B cell (primary cell): ENCODE data around the gene RFX2. TPM values are rescaled to one million over a fixed set of nuclear protein-coding genes. Genes with fewer than 3 reads are reported as not detected.

Experiments used
- ATAC-seq: fragments of 200-7000 bp; cut with Tn5 transposase; one replicate; pipeline ENCODE4 v1.10.0; 2021; ENCODE audit warnings: low read depth, mild to moderate bottlenecking, moderate number of reproducible peaks, moderate library complexity
- CTCF ChIA-PET: fragments of 350-600 bp; sonication (Branson Sonifier 250); formaldehyde crosslinking; loops from one replicate; lab custom pipeline; 2021; ENCODE audit warnings: antibody characterized with exemption, inconsistent platforms; lab: Charles Lee
- POLR2A ChIA-PET: fragments of 350-600 bp; sonication (Branson Sonifier 250); formaldehyde crosslinking; loops from one replicate; lab custom pipeline; 2021; ENCODE audit warnings: antibody characterized with exemption; lab: Charles Lee
- DNase-seq: peaks from one replicate; pipeline ENCODE4 v3.0.0; 2013
- H2AFZ ChIP-seq: 2 replicates; pipeline ENCODE4 v1.6.1; 2012; ENCODE audit warnings: mild to moderate bottlenecking, low read depth, low read length; ENCODE audit not compliant: insufficient read depth, poor library complexity, severe bottlenecking
- H3K27ac ChIP-seq, 2 donors: 1 replicate in 1 of 2; 2 replicates in 1 of 2; pipeline ENCODE4 v1.5.1; 2012 to 2013; ENCODE audit warnings: low read length in 2 of 2, mild to moderate bottlenecking in 2 of 2, moderate library complexity in 1 of 2
- H3K27me3 ChIP-seq, 4 experiments: fragments of 200-600 bp in 1 of 4; sonication (generic) in 1 of 4; replicated peaks in 1 of 4; 1 replicate in 2 of 4; 2 replicates in 2 of 4; pipeline versions ENCODE4 v1.6.1 to v1.7.0; 2013 to 2016; ENCODE audit warnings: low read length in 3 of 4, mild to moderate bottlenecking in 2 of 4, mixed read lengths in 1 of 4, moderate library complexity in 1 of 4; ENCODE audit not compliant: insufficient read depth in 4 of 4, control insufficient read depth in 3 of 4; ENCODE audit errors: control extremely low read depth in 1 of 4
- H3K36me3 ChIP-seq, 2 experiments: replicated peaks in 1 of 2; 1 replicate in 1 of 2; 2 replicates in 1 of 2; pipeline versions ENCODE4 v1.6.1 to v1.7.1; 2013; ENCODE audit warnings: low read length in 1 of 2; ENCODE audit not compliant: insufficient read depth in 2 of 2, control insufficient read depth in 1 of 2; ENCODE audit errors: control extremely low read depth in 1 of 2, extremely low read depth in 1 of 2
- H3K4me1 ChIP-seq, 2 donors: fragments of 200-600 bp in 1 of 2; sonication (generic) in 1 of 2; 1 replicate in 1 of 2; 2 replicates in 1 of 2; pipeline versions ENCODE4 v1.5.1 to v1.6.1; 2013 to 2017; ENCODE audit warnings: low read length in 2 of 2; ENCODE audit not compliant: control insufficient read depth in 2 of 2, insufficient read depth in 2 of 2
- H3K4me2 ChIP-seq: replicated peaks from 2 replicates; pipeline ENCODE3; 2012; ENCODE audit warnings: mild to moderate bottlenecking, low read depth, low read length; ENCODE audit not compliant: poor library complexity, severe bottlenecking
- H3K4me3 ChIP-seq, 5 experiments: fragments of 200-600 bp in 1 of 5; sonication (generic) in 1 of 5; 1 replicate in 3 of 5; 2 replicates in 2 of 5; pipeline versions ENCODE4 v1.5.1 to v1.7.0; 2011 to 2016; ENCODE audit warnings: low read length in 4 of 5, mild to moderate bottlenecking in 4 of 5, low read depth in 2 of 5, control low read depth in 1 of 5, moderate library complexity in 1 of 5; ENCODE audit not compliant: insufficient read depth in 1 of 5; ENCODE audit errors: control extremely low read depth in 1 of 5, extremely low read depth in 1 of 5
- H3K79me2 ChIP-seq: fragments of 200-600 bp; sonication (generic); one replicate; pipeline ENCODE4 v1.6.0; 2016; ENCODE audit warnings: low read length; ENCODE audit not compliant: control insufficient read depth, insufficient read depth
- H3K9ac ChIP-seq: fragments of 200-600 bp; sonication (generic); 2 replicates; pipeline ENCODE4 v1.6.1; 2017; ENCODE audit warnings: mild to moderate bottlenecking, low read length, moderate library complexity
- H3K9me3 ChIP-seq, 3 donors: one replicate each; pipeline versions ENCODE4 v1.6.1 to v1.7.1; 2013; ENCODE audit warnings: low read length in 2 of 3; ENCODE audit not compliant: control insufficient read depth in 2 of 3, insufficient read depth in 1 of 3; ENCODE audit errors: control extremely low read depth in 1 of 3
- H4K20me1 ChIP-seq: 2 replicates; pipeline ENCODE4 v1.6.0; 2012; ENCODE audit warnings: mild to moderate bottlenecking, low read length; ENCODE audit not compliant: insufficient read depth, control insufficient read depth, poor library complexity, severe bottlenecking
- H3K27ac Mint-ChIP-seq: one replicate; pipeline ENCODE4 v1.8.0; 2021; ENCODE audit warnings: mixed read lengths
- H3K27me3 Mint-ChIP-seq: one replicate; pipeline ENCODE4 v1.8.0; 2021; ENCODE audit warnings: mixed read lengths
- H3K4me1 Mint-ChIP-seq: one replicate; pipeline ENCODE4 v1.8.0; 2021; ENCODE audit warnings: mixed read lengths
- H3K4me3 Mint-ChIP-seq: one replicate; pipeline ENCODE4 v1.8.0; 2021; ENCODE audit warnings: mixed read lengths
- H3K9me3 Mint-ChIP-seq: one replicate; pipeline ENCODE4 v1.8.0; 2022; ENCODE audit warnings: mixed read lengths; ENCODE audit not compliant: insufficient read depth
- EZH2 ChIP-seq: IDR thresholded peaks from 2 replicates; pipeline ENCODE4 v1.6.1; 2012; ENCODE audit warnings: borderline replicate concordance, low read depth, mild to moderate bottlenecking, moderate library complexity, low read length; ENCODE audit not compliant: insufficient read depth, poor library complexity, severe bottlenecking
- WGBS: methylation state at CpG from one replicate; pipeline ENCODE4 v1.1.5; 2013; ENCODE audit warnings: missing lambda C conversion rate; ENCODE audit not compliant: insufficient coverage; 5-methylcytosine and 5-hydroxymethylcytosine counted together
- intact Hi-C: fragments of 100-400 bp; cut with micrococcal nuclease; formaldehyde crosslinking; loops from one replicate; pipeline ENCODE4 v1.10.0; 2022
- polyA plus RNA-seq: library from polyadenylated mRNA; depleted of rRNA; stranded (reverse); fragments of >200 nt; gene quantifications from 2 replicates; pipeline ENCODE4 v1.2.3, GENCODE V29; 2012
- total RNA-seq, 2 donors: library from RNA; stranded (reverse); fragments of 120-200 nt in 1 of 2; gene quantifications; 1 replicate in 1 of 2; 2 replicates in 1 of 2; pipeline versions ENCODE4 v1.2.3 to v1.2.4, GENCODE V29; 2013 to 2022
- TF ChIP-seq, protein P1 (sequence below): fragments of 200-600 bp; IDR thresholded peaks from one replicate; pipeline ENCODE4 v1.8.0; 2022; ENCODE audit warnings: antibody characterized with exemption, mild to moderate bottlenecking

RFX2 gene
- total and polyA plus RNA-seq, 2 donors (not counting 1 experiment from before 2014, with no cell fraction given), result 7.1 to 8.6 TPM

DNA sequence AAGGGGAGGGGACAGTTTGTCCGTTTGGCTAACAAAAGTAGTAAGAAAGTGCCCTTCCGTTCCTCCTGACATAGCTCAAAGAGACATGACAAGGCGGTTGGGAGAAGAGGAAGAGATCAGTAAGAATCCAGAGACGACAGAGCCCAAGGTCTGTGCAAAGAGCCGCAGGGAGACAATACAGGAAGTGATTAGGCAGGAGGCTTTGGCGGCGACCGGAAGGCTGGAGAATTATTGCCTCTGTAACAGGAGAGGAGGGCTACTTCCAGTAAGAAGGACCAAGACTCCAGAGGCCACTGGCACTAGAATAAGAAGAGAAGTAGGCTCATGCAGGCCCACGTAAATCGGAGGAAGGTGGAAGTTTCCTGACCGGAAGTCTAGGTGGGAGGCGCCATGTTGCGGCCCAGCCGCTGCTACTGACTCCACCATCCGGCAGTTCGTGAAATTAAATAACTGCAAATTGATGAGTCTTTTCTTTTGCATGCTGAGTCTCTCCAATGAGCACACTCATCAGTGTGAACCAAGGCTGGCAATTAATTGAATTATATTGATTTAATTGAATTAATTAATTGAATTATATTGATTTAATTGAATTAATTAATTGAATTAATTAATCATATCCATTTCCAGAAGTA is 9.9 kb downstream of the RFX2 start:
- Histone ChIP-seq H3K9ac (peak overlapping the region; percentile 63), H2AFZ (peak overlapping the region; percentile 88), H3K9me3 (peaks cover 0 to 8% (median 0%) of the 10 kb centered on the region in 3 donors), H3K27ac (peak overlapping the region; percentile 4 to 44), H3K27me3 (no peaks in the 10 kb centered on the region), H4K20me1 (no peaks in the 10 kb centered on the region), H3K4me3 (peak overlapping the region; percentile 12 to 65 (median 48)), H3K36me3 (no peaks in the 10 kb centered on the region), H3K79me2 (no peaks in the 10 kb centered on the region), H3K4me1 (peaks cover 11 to 12% of the 10 kb centered on the region in 2 donors), H3K4me2 (peak overlapping the region; percentile 77)
- peak overlapping the region; percentile 80 for H3K4me3 Mint-ChIP-seq
- peaks cover 14% of the 10 kb centered on the region for H3K4me1 Mint-ChIP-seq
- ChIA-PET POLR2A (interaction anchor here (0.6 to 1.1 kb wide), 3 partner anchors 13 to 87 kb away, joined by 3 to 6 read pairs (median 4); no protein-coding TSS in a partner anchor), CTCF (interaction anchor here (0.6 to 2.7 kb wide), 8 partner anchors 10 to 1699 kb away, joined by 3 to 9 read pairs (median 4); no protein-coding TSS in a partner anchor)
- WGBS, result 9% methylated on average over 15 of the region's 16 CpGs
- peak; percentile 70 for ATAC-seq
- no peaks in the 10 kb centered on the region for H3K27me3 Mint-ChIP-seq
- TF ChIP-seq, protein P1, sequence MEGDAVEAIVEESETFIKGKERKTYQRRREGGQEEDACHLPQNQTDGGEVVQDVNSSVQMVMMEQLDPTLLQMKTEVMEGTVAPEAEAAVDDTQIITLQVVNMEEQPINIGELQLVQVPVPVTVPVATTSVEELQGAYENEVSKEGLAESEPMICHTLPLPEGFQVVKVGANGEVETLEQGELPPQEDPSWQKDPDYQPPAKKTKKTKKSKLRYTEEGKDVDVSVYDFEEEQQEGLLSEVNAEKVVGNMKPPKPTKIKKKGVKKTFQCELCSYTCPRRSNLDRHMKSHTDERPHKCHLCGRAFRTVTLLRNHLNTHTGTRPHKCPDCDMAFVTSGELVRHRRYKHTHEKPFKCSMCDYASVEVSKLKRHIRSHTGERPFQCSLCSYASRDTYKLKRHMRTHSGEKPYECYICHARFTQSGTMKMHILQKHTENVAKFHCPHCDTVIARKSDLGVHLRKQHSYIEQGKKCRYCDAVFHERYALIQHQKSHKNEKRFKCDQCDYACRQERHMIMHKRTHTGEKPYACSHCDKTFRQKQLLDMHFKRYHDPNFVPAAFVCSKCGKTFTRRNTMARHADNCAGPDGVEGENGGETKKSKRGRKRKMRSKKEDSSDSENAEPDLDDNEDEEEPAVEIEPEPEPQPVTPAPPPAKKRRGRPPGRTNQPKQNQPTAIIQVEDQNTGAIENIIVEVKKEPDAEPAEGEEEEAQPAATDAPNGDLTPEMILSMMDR, result no peak
- TF ChIP-seq EZH2, result no peak
- intact Hi-C loops, result loop anchor here (2.0 kb wide), 1 partner anchor 14 kb away; no protein-coding TSS in a partner anchor
- H3K27ac Mint-ChIP-seq, result peak overlapping the region; percentile 80
- peaks cover 4% of the 10 kb centered on the region for H3K9me3 Mint-ChIP-seq
- DNase-seq, result peak; percentile 74

GRCh38 chr19:6099599-6099998 is 10.7 kb downstream of the RFX2 start:
- intact Hi-C loops, result no loop called here
- Histone ChIP-seq H3K36me3 (no peaks in the 10 kb centered on the region), H4K20me1 (no peaks in the 10 kb centered on the region), H3K9me3 (peaks cover 0 to 8% (median 0%) of the 10 kb centered on the region in 3 donors), H3K4me2 (no peak overlapping the region), H3K27me3 (no peaks in the 10 kb centered on the region), H2AFZ (peak overlapping the region; percentile 88), H3K4me1 (peaks cover 11 to 12% of the 10 kb centered on the region in 2 donors), H3K27ac (no peak overlapping the region), H3K4me3 (no peak overlapping the region), H3K9ac (no peak overlapping the region), H3K79me2 (no peaks in the 10 kb centered on the region)
- ATAC-seq, result no peak
- H3K27ac Mint-ChIP-seq, result no peak overlapping the region
- CTCF ChIA-PET, result interaction anchor here (0.6 to 2.4 kb wide), 6 partner anchors 9 to 1700 kb away, joined by 3 to 7 read pairs (median 4); no protein-coding TSS in a partner anchor
- DNase-seq, result no peak
- peaks cover 14% of the 10 kb centered on the region for H3K4me1 Mint-ChIP-seq
- WGBS, result 74% methylated on average over 2 of the region's 2 CpGs
- TF ChIP-seq, protein P1, result no peak
- no peak for TF ChIP-seq EZH2
- peak overlapping the region; percentile 80 for H3K4me3 Mint-ChIP-seq
- POLR2A ChIA-PET, result interaction anchor here (0.6 to 1.1 kb wide), 3 partner anchors 12 to 21 kb away, joined by 3 to 6 read pairs (median 4); no protein-coding TSS in a partner anchor
- H3K27me3 Mint-ChIP-seq, result no peaks in the 10 kb centered on the region
- H3K9me3 Mint-ChIP-seq, result peaks cover 4% of the 10 kb centered on the region
